Activated CD4-positive, alpha-beta T cell treated with anti-CD3 and anti-CD28 coated beads for 24 hours (primary cell): ENCODE results near the gene FILIP1L.
"Not testable (repeated sequence)": the region's sequence is repeated elsewhere in the genome, so short reads cannot be mapped to it uniquely, and the experiment has no call there.

Experiments
- DNase-seq, 2 donors: peaks; one replicate each; pipeline ENCODE4 v3.0.0-alpha.2; 2020; ENCODE audit warnings: low read depth in 2 of 2

FILIP1L gene

GRCh38 chr3:99843590-99844258, 270.6 kb downstream of the FILIP1L start:
- DNase-seq: no peak

- DNase-seq: no peak
Measured at GRCh38 chr3:99842826-99843589, 271.3 kb downstream of the FILIP1L start.

- not testable (repeated sequence) for DNase-seq
Measured at GRCh38 chr3:99841949-99842348, 272.4 kb downstream of the FILIP1L start.

GRCh38 chr3:99839613-99840012, 274.7 kb downstream of the FILIP1L start:
- no peak for DNase-seq

- DNase-seq: no peak
Measured at GRCh38 chr3:99838755-99839154, 275.5 kb downstream of the FILIP1L start.

GRCh38 chr3:99837715-99838114, 276.6 kb downstream of the FILIP1L start:
- no peak for DNase-seq

GRCh38 chr3:99836681-99837080, 277.6 kb downstream of the FILIP1L start:
- DNase-seq: no peak

GRCh38 chr3:99834211-99834957, 279.9 kb downstream of the FILIP1L start:
- no peak for DNase-seq

- DNase-seq: no peak
Measured at GRCh38 chr3:99833617-99834205, 280.6 kb downstream of the FILIP1L start.

- no peak for DNase-seq
Measured at GRCh38 chr3:99829844-99830243, 284.5 kb downstream of the FILIP1L start.

GRCh38 chr3:99825004-99825640, 289.2 kb downstream of the FILIP1L start:
- no peak for DNase-seq

GRCh38 chr3:99823723-99824711, 290.3 kb downstream of the FILIP1L start:
- no peak for DNase-seq

- no peak for DNase-seq
Measured at GRCh38 chr3:99818818-99819217, 295.5 kb downstream of the FILIP1L start.

GRCh38 chr3:99817437-99818240, 296.7 kb downstream of the FILIP1L start, which contains the start of gene CMSS1:
Gene CMSS1, plus strand, starts transcription at chr3:99817862.
- DNase-seq: peak; percentile 93 to 94

- no peak for DNase-seq
Measured at GRCh38 chr3:99817047-99817436, 297.3 kb downstream of the FILIP1L start.

- DNase-seq: no peak
Measured at GRCh38 chr3:99810403-99810802, 303.9 kb downstream of the FILIP1L start.

- no peak for DNase-seq
Measured at GRCh38 chr3:99809565-99809964, 304.7 kb downstream of the FILIP1L start.

- peak; percentile 16 to 18 for DNase-seq
Measured at GRCh38 chr3:99808163-99808794, 306.0 kb downstream of the FILIP1L start.

- DNase-seq: no peak
Measured at GRCh38 chr3:99805160-99805559, 309.1 kb downstream of the FILIP1L start.
